ENCODE results near the gene SLC35F6.

SLC35F6 gene

DNA sequence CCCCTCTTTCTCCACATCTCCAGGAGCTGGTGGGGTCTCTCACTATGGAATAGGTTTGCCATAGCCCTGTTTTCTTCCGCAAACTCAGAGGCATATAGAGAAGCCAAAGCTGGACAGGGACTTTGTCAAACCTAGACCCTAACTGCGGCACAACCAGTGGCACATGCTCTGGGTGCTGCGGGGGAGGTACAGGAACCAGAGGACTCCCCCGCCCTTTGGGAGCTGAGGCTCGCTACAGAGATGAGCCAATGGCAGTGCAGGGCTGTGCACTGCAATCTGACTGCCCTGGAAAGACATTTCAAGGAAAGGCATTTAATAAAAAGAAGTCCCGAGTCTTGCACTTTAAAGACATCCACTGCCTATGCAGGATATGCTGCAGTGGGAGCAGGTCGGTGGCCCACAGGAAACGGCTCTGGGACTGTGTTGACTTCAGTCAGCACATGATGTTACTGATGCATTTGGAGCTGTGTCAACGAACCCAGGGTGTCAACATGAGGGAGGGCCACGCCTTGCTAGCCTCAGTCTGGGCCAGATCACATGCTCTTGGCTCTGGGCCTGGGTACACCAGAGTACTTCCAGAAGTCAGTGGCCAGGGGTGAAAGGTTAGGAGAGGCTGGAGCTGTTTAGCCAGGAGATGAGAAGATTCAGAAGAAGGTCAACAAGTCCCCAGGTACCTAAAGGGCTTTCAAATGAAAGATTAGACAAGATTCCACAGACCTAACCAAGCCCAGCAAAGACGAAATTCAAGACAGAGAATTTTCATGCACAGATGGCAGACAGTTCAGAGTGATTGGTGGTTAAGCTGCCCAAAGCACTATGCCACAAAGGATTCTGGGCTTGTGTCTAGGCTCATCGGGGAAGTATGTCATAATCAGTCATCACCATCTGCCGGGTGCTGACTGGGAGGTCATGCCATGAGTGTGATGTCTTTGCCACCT lies 8.2 kb downstream of the SLC35F6 start:
- peak; percentile 99 for DNase-seq (ENCODE audit: low read depth)
- TF ChIP-seq, protein P1, sequence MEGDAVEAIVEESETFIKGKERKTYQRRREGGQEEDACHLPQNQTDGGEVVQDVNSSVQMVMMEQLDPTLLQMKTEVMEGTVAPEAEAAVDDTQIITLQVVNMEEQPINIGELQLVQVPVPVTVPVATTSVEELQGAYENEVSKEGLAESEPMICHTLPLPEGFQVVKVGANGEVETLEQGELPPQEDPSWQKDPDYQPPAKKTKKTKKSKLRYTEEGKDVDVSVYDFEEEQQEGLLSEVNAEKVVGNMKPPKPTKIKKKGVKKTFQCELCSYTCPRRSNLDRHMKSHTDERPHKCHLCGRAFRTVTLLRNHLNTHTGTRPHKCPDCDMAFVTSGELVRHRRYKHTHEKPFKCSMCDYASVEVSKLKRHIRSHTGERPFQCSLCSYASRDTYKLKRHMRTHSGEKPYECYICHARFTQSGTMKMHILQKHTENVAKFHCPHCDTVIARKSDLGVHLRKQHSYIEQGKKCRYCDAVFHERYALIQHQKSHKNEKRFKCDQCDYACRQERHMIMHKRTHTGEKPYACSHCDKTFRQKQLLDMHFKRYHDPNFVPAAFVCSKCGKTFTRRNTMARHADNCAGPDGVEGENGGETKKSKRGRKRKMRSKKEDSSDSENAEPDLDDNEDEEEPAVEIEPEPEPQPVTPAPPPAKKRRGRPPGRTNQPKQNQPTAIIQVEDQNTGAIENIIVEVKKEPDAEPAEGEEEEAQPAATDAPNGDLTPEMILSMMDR (IDR thresholded peaks at IDR 0.05; ENCODE audit: control insufficient read depth, extremely low read depth, insufficient read depth): no peak
- H3K4me3 ChIP-seq (ENCODE audit: low read depth, low read length): no peak overlapping the region

DNA sequence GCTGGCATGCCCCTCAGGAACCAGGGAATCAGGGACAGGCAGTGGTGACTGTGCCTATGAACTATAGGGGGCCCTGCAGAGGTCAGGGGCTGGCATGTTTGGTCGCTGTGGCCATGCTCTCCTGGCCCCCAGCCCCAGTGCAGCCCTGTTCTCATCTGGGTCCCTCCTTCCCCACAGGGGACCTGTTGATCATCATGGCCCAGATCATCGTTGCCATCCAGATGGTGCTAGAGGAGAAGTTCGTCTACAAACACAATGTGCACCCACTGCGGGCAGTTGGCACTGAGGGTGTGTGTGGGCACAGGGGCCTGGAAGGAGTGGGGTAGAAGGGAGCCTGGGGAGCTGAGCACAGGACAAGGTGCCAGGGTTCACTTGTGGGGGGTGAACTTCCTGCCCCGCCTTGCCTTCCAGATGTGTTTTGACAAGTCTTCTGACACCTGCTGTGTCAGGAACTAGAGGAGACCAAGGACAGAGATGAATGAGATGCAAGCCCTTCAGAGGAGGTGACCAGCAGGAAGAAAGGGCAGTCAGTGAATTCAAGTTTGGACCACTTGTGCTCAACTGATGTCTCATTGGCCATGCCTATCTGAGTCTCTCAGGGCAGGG lies 12.2 kb downstream of the SLC35F6 start:
- DNase-seq (ENCODE audit: low read depth): no peak
- H3K4me3 ChIP-seq (ENCODE audit: low read depth, low read length): no peak overlapping the region
- TF ChIP-seq, protein P1 (IDR thresholded peaks at IDR 0.05; ENCODE audit: control insufficient read depth, extremely low read depth, insufficient read depth): no peak

DNA sequence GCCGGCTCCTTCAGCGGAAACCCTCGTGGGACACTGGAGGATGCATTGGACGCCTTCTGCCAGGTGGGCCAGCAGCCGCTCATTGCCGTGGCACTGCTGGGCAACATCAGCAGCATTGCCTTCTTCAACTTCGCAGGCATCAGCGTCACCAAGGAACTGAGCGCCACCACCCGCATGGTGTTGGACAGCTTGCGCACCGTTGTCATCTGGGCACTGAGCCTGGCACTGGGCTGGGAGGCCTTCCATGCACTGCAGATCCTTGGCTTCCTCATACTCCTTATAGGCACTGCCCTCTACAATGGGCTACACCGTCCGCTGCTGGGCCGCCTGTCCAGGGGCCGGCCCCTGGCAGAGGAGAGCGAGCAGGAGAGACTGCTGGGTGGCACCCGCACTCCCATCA lies 14.0 kb downstream of the SLC35F6 start:
- TF ChIP-seq, protein P1 (IDR thresholded peaks at IDR 0.05; ENCODE audit: control insufficient read depth, extremely low read depth, insufficient read depth): no peak
- DNase-seq (ENCODE audit: low read depth): no peak
- no peak overlapping the region for H3K4me3 ChIP-seq (ENCODE audit: low read depth, low read length)

DNA sequence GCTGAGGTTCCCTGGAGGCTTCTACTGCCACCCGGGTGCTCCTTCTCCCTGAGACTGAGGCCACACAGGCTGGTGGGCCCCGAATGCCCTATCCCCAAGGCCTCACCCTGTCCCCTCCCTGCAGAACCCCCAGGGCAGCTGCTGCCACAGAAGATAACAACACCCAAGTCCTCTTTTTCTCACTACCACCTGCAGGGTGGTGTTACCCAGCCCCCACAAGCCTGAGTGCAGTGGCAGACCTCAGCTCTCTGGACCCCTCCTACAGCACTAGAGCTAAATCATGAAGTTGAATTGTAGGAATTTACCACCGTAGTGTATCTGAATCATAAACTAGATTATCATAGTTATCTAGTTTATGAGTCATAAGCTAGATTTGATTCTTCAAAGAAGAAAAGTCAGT lies 14.4 kb downstream of the SLC35F6 start:
- TF ChIP-seq, protein P1 (IDR thresholded peaks at IDR 0.05; ENCODE audit: control insufficient read depth, extremely low read depth, insufficient read depth): no peak
- DNase-seq (ENCODE audit: low read depth): no peak
- no peak overlapping the region for H3K4me3 ChIP-seq (ENCODE audit: low read depth, low read length)

DNA sequence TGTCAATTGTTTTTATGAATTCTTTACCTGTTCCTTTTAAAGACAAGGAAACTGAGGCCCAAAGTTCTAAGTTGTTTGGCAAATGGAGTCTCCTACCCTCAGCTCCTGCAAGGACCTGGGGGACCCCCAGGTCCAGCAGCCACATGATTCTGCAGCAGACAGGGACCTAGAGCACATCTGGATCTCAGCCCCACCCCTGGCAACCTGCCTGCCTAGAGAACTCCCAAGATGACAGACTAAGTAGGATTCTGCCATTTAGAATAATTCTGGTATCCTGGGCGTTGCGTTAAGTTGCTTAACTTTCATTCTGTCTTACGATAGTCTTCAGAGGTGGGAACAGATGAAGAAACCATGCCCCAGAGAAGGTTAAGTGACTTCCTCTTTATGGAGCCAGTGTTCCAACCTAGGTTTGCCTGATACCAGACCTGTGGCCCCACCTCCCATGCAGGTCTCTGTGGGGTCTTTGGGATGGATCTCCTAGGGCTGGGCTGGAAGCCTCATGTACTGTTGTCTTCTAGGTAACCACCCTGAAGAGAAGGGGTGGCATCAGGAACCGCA lies 16.2 kb downstream of the SLC35F6 start:
- TF ChIP-seq, protein P1 (IDR thresholded peaks at IDR 0.05; ENCODE audit: control insufficient read depth, extremely low read depth, insufficient read depth): no peak
- DNase-seq (ENCODE audit: low read depth): no peak
- no peak overlapping the region for H3K4me3 ChIP-seq (ENCODE audit: low read depth, low read length)

DNA sequence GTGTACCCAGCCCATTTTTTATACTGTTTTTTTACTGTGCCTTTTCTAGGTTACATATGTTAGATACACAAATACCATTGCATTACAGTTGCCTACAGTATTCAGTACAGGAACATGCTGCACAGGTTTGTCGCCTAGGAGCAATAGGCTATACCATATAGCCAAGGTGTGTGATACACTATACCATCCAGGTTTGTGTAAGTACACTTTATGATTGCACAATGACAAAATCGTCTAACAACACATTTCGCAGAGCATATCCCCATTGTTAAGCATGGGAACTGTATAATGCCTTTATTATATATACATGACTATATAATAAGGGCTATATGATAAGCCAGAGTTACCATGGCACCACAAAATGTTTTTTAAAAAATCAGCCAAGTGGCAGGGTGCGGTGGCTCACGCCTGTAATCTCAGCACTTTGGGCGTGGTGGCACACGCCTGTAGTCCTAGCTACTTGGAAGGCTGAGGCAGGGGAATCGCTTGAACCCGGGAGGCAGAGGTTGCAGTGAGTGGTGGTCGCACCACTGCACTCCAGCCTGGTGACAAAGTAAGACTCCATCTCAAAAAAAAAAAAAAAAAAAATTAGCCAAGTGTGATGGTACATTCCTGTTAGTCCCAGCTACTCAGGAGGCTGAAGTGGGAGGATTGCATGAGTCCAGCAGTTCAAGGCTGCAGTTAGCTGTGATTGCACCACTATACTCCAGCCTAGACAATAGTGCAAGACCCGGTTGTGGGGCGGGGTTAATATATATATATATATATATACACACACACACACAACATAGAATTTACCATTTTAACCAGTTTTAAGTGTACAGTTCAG lies 19.0 kb downstream of the SLC35F6 start:
- TF ChIP-seq, protein P1 (IDR thresholded peaks at IDR 0.05; ENCODE audit: control insufficient read depth, extremely low read depth, insufficient read depth): no peak
- H3K4me3 ChIP-seq (ENCODE audit: low read depth, low read length): no peak overlapping the region
- no peak for DNase-seq (ENCODE audit: low read depth)

All from LNCaP clone FGC (cell line).